Activated CD8-positive, alpha-beta memory T cell treated with anti-CD3 and anti-CD28 coated beads, Interleukin-2, amount 50 U/mL, for 1 hour (primary cell): ENCODE measurements around the gene LAMA3.

Experiments used
- DNase-seq: peaks from one replicate; pipeline ENCODE4 v3.0.0-alpha.2; 2020; ENCODE audit errors: extremely low read depth

Gene LAMA3

DNA sequence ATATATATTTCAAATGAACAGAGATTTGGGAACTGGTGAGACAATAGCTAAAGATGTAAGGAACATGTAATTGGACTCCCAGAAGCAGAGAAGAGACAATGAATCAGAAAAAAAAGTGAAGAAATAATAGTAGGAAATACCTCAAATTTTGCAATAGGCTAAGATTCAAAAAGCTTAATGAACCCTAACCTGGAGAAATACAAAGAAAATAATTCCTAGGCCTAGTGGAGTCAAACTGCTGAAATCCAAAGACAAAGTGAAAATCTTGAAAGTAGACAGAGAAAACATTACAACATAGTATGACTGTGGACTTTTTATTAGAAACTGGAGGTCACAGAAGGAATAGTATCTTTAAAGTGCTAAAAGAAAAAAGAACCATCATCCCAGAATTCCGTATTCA, 76.7 kb downstream of the LAMA3 start:
- DNase-seq, result no peak

DNA sequence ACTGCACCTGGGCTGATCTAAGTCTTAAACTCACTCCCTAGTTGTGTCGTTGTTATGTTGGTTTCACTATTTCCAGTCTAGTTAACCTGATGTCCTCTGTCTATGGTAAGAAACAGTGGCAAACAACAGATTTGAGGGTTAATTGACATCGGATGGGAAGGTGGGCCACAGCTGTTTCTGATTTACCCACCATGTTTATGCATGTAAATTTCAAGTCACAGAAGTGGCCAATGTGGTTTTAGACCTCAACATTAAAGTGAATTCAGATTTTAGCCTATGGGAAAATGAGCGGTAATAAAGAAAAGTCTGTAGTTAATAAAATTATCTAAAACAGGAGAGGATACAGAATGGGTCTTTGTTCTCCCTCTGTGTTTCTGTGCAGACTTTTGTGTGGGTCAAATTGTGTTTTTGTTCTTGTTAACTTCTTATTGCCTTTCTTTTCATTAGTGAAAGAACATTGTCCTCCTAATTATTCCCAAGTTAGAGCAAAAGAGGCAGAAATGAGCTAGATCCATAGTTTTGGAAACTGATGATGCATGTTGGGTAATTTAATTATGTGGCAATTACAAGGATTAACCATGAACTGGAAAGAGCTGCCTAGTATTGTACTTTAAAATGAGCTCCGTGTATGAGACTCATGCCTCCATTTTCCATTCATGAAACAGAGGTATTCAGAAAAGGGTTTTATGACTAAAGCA, 83.2 kb downstream of the LAMA3 start:
- DNase-seq, result no peak

DNA sequence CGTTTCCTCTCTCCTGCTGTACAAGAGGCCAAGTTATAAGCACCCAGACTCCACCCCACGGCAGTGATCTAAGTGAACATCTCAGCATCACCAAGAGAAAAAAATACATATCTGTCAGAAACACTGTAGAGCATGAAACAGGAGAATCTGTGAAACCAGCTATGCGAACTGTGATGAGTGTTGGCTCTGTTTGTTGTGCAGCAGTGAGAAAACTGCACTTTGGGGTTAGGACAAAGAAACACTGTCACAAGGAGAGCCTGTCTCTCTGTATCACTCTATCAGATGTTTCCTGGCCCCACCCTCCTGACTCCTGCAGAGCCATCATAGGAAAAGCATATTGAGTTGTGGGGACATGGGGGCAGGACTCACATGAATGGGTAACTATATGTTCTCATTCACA, 87.1 kb downstream of the LAMA3 start:
- DNase-seq, result no peak

DNA sequence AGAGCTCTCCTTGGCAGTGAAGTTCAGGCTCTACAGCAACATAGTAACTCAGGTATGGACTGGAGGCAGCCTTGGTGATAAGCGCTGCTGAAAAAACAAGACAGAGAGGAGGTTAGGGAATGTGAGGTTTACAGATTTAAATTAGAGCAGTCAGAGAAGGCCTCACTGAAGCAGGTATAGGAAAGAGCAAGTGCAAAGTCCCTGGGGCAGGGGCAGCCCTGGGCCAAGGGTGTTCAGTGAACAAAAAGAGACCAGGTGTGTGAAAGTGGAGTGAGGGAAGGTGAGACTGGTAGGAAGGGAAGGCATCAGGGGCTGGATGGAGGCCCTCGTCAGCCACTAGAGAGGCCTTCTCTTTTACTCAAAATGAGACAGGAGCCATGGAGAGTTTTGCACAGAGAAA, 89.6 kb downstream of the LAMA3 start:
- DNase-seq, result no peak

DNA sequence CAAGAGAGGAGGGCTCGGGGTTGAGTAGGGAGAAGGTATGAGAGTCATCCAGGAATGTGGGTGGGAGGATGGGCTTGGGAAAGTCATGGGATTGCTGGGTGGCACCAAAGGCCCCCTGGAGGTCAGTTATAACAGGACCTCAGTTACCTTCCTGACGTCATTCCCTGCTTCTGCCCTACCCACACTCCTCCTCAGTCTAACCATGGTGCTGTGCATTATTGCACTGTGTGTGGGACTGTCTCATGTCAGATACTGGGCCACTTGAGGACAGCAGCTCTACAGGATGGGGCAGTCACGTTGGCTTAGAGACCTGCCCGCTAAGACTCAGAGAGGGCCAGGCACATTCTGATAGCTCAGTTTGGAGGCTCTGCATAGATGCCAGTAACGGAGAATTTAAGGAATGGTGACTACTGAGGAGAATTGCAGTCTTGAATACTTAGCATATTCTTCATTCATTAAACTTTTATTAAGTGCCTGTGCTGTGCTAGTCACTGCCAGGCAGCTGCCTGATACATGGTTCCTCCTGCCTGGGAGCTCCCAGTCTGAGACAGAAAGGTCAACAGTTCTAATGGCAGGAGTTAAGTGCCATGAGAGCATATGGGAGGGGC, 90.5 kb downstream of the LAMA3 start:
- no peak for DNase-seq

DNA sequence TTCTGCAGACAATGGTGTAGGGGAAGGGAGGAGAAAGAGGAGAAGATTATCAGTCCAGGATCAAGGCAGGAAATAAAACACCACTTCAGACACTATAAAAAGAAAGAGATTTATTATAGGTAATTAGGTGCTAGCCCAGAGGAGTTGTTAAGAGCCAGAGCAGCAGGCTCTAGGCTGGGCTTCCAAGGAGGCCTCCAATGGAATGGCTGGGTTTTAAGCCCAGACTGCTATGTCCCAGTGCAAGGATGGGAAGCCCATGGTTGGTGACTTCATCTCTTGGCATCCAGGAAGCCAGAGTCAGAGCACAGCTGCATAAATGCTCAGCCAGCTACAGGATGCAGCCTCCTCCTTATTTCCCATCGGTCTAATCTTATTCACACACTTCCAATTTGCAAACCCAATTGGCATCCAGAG, 95.6 kb downstream of the LAMA3 start:
- no peak for DNase-seq

DNA sequence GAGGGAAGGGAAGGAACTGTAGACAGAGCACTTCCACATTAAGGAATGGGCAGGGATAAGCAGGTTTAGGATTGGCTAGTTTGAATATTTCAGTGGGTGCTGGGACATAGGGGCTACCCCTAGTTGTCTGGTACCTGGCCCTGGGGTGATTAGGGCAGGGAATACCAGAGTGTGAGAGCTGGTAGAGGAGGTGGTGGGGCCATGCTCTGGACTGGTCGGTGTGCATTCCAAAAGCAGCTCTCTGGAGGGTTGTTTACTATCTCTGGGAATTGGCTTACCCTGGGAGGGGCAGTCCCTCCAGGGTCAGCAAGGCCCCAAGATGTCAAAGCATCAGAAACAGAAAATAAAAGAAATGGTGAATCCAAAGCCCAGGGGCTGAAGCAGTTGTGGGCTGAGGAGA, 103.8 kb downstream of the LAMA3 start:
- DNase-seq, result no peak

DNA sequence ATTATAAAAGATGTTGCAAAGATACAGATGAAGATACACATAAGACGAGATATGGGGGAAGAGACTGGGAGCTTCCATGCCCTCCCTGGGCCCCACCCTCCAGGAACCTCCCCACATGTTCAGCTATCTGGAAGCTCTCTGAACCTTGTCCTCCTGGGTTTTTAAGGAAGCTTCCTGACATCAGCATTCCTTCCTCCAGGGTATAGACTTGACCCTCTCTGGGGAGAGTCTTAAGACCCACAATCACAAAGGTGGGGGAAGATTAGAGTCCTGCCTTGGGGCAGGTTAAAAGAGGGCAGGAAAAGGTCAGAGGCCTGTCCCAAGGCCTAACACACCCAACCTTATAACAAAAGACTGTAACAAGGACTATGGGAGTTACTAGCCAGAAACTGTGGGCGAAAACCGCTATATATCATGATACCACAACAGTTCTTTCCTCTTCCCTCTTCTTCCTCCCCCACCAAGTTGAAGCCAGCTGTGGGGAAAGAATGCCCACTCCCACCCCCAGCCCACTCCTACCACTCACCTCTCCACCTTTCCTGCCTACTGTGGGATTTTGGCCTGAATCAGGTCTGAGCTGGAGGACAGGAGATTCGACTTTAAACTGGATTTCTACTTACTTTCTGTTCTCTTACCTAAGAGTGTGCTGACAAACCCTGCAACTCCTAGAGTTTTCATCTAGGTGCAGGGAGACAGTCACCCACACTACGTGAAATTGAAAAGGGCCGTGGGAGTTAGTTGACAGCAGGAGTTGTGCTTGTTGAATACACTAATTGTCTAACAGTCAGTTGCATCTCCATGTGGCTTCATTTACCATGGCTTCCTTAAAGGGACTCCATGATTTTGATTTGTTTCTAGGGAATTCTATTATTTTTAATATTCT, 105.0 kb downstream of the LAMA3 start:
- no peak for DNase-seq

DNA sequence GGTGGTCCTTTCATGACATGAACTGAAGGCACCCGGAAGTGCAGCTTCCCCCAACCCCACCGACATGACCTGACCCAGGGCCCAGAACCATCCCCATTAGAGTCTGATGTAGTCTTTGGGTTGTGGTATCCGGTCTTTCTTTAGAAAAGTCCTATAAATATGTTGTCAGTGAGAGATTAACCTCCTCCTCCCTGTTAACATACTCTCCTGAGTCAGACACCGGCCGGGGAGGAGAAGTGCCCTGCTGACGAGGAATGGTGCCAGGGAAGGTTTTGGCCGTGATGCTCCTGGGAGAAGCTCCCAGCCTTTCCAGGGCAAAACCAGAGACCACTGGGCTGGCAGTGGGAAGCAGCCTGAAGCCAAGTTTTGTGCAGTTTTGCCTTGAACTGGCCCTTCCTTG, 109.0 kb downstream of the LAMA3 start:
- no peak for DNase-seq

DNA sequence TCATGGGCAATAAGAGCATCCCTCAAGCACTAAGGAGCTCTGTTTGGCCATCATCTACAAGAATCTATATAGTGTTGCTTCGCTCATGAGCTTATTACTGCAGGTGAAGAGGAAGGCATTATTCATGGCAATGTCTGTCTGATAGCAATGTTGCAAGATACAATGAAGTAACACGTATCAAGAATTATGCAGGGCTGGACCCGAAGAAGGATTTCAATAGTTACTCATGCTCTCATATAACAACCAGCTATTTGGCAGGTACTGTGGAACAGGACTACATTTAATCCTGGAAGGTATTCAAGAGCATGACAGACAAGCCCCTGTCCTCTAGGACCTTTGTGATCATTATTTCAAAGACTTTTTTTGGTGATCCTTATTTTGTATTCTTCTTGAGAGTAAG, 109.6 kb downstream of the LAMA3 start:
- no peak for DNase-seq

DNA sequence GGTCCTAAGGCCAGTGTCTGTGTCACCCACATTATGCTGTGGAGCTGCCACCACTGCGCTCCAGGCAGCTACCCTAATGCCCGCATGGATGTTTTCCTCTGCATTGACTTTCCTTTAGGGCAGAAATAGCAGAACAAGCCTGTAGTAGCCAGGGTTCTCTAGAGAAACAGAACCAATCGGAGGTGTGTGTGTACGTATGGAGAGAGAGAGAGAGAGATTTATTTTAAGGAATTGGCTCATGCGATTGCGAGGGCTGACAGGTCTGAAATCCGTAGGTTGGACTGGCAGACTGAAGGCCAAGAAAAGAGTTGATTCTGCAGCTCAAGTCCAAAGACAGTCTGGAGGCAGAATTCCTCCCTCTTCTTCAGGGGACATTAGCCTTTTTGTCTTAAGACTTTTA, 110.3 kb downstream of the LAMA3 start:
- no peak for DNase-seq

DNA sequence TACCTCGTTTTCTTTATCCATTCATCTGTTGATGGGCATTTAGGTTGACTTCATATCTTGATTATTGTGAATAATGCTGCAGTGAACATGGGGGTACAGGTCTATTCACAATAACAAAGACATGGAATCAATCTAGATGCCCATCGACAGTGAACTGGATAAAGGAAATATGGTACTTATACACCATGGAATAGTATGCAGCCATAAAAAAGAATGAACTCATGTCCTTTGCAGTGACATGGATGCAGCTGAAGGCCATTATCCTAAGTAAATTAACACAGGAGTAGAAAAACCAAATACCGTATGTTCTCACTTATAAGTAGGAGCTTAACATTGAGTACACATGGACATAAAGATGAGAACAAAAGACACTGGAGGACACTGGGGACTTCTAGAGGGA, 111.6 kb downstream of the LAMA3 start:
- DNase-seq, result no peak

DNA sequence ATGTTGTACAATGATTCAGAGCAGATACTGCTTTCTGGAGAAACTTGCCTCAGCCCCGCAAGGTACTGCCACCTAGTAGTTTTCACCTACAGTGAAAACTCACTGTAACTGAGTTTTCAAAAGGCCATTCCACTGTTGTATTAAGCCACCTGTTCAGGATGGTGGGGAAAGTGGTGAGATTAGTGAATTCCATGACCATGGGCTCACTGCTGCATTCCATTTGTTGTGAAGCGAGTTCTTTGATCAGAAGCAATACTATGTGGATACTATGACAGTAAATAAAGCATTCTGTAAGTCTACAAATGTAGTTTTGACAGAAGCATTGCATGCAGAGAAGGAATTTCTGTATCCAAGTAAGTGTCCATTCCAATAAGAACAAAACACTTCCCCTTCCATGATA, 113.6 kb downstream of the LAMA3 start:
- DNase-seq, result no peak

DNA sequence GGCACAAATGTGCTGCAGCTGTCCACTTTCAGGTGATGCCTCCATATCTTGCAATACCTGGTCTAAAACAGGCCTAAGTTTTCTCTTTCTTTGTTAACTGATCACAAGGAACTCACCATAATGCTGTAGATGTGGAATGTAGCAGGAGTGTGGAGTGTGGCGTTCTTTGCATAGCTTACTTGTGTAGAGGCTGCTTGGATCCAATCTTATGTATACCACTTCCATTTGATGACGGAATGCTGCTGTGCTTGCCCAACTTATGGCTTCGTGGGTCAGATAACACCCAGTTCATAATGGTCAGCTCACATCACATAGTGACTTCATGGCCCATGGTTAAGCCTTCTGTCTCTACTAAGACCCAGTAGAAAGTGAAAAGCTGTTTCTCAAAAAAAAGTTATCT, 114.5 kb downstream of the LAMA3 start:
- no peak for DNase-seq

DNA sequence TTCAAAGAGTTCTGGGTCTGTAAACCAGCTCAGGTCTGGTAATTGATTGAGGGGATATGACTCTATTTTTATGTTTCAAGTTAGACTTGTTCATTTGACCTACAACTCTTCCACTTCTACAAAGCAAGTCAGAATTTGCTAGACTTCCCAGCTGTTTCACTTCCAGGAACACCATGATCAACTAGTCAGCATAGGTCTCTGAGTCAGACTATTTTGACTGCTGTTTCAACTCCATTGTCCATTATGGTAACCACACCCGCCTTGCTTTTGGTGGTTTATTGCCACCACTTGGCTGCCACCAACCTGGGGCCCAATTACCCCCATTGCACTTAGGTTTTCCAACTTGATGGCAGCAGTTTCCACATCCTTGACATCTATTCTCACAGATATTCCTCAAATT, 116.6 kb downstream of the LAMA3 start:
- no peak for DNase-seq

DNA sequence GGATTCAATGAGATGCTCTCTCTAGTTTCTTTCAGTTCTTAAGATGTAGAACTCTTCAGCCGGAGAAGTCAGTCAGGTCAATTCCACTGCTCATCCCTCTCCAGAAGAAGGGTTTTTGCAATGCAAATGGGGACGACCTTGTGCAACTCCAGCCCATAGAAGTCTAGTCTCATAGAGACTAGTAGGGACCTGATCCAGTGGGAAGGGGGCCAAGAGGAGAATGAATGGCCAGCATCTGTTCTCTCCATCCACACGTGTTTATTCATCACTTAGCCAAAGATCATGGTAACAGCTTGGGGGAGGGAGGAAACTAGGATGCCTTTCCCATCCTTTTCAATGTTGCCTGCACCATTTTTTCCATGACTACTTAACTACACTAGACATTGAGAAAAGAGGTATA, 120.2 kb downstream of the LAMA3 start:
- DNase-seq, result no peak

DNA sequence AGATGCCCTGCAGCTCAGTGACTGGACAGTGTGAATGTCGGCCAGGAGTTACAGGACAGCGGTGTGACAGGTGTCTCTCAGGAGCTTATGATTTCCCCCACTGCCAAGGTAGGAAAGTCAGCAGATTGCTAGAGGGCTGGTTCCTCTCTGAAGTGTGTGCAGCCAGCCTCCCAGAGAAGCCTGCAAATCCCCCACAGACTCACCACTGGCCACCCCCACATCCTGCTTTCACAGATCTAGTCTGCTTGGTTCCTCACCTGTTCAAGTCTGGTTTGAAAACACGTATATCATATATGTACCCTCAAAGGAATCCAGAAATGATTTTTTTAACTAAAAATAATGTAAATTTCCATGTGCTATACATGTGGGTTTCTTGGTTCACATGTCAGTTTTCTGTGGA, 121.1 kb downstream of the LAMA3 start:
- peak; percentile 17 for DNase-seq

DNA sequence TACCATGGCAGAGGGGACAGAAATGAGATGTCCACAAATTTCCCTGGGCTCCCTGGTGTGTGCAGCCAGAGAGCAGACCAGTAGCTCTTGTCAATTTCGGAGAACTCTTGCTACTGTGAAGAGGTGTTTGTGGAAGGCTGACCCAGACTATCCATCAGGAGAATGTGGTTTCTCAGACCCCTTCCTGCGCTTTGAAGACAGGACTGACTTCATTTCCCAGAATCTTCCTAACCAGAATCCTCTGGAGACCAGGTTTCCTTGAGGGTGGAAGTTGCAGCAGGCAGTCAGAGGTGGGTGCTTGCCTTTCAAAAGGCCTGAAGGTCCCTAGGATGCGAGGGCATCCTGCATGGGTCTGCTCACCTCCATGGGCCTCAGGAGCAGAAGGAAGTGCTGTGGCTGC, 121.9 kb downstream of the LAMA3 start:
- no peak for DNase-seq

DNA sequence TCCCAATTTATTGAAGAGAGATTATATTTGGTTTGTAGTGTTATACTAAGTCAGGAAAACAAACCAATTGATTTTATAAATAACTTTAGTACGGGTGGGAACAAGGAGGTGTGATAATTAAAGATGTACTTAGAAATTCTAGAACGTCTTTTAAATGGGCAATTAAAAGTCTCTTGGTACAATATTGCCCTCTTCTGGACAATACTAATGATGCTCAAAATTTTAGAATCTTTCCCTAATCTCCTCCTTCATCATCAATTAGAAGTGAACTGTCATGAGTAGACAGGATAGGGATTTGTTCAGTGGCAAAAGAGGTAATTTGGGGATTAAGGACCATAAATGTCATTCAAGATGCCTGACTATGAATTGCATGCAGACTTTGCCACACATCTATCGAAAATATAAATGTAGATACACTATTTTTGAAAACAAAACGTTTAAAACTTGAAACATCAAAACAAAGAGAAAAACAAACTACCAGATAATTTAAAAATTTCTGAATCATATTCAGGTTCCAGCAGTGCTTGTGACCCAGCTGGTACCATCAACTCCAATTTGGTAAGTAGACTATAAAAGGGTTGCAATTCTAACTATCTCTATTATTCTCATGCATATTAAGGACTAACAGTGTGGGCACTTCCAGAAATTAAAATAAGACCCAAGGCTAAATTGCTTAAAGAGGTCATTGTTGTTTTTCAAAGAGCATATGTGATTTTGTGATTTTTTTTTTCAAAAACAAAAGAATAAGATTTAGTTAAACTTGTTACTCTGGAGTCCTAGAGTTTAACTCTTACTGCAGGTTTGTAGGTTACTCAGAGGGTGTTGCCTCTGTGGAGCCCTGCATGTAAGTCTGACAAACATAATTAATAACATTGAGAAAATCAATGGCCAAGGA, 123.5 kb downstream of the LAMA3 start:
- DNase-seq, result no peak

DNA sequence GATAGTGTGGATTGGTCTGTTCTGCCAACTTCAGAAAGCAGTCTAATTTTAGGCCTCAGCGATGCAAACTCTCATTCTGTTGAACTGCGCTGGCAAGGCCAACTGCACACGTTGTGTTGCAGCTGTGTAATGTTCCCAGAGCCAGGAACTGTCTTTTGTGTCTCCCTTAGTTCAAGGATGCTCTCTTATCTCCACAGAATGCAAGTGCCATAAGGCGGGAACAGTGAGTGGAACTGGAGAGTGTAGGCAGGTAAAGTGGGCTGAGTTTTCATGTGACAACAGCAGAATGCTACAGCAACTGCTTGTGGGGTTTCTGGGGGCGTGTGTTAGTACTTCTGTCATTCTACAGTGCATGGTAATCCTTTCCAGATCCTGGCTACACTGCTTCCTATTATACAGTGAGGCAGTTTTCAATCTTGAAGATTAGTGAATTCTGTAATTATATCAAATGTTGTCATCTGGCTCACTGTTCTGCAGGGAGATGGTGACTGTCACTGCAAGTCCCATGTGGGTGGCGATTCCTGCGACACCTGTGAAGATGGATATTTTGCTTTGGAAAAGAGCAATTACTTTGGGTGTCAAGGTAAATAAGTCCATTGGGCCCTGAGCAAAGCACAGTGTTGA, 125.8 kb downstream of the LAMA3 start:
- DNase-seq, result no peak

DNA sequence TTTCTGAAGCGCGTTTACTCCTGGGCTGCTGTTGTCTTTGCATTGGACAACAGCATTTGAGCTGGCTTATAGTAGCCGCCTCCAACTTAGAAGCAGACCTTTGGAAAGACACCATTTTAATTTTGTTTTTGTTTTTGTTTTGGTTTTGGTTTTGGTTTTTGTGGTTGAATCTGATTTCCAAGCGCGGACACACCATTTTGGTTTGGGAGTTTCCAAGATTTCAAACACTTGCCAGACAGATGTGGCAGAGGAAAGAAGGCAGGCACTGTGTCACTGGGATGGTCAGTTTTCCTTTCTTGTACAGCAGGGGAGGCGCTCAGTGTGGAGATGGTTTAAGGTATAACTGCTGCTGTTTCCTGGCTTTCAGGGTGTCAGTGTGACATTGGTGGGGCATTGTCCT, 126.8 kb downstream of the LAMA3 start:
- no peak for DNase-seq

DNA sequence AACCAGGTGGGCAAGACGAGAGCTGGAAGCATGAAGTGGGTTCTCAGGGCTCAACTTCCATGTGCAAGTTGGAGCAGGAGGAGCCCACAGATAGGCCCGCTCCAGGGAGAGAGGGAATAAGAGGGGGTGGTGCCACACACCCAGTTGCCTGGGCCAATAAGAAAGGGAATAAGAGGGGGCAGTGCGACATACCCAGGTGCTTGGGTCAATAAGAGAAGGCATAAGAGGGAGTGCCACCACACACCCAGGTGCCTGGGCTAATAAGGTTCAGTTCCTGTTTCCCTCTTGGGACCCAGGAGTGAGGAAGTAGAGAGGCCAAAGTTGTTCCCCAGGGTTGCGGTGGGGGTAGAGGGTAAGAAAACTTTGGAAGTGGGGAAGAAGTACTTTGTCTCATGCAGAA, 127.5 kb downstream of the LAMA3 start:
- no peak for DNase-seq
